ENCODE measurements around the gene PDE6D. TPM values are rescaled to one million over a fixed set of nuclear protein-coding genes. Genes with fewer than 3 reads are reported as not detected.

The PDE6D gene
- total and polyA plus RNA-seq, 2 of the 13 experiments (the other 11 are each of a cell fraction or from before 2014, with no cell fraction given): 14.1 to 23.2 TPM

- TF ChIP-seq, protein P1, sequence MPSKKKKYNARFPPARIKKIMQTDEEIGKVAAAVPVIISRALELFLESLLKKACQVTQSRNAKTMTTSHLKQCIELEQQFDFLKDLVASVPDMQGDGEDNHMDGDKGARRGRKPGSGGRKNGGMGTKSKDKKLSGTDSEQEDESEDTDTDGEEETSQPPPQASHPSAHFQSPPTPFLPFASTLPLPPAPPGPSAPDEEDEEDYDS (CRISPR knock-in tag; IDR thresholded peaks at IDR 0.05): no peak
- TF ChIP-seq ZKSCAN1 (IDR thresholded peaks at IDR 0.05; ENCODE audit: low read length): no peak
- TF ChIP-seq, protein P2, sequence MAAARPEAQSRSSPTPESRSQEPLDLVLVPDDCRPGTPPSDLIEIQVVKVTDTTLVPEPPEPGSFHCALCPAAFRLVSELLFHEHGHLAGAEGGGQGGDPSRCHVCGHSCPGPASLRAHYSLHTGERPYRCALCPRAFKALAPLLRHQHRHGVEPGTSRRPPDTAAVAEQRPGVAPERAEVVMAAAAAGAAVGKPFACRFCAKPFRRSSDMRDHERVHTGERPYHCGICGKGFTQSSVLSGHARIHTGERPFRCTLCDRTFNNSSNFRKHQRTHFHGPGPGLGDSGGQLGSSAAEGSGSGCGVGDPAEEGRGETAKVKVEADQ (CRISPR knock-in tag; IDR thresholded peaks at IDR 0.05; ENCODE audit: borderline replicate concordance): no peak
- no peak for TF ChIP-seq GTF3A (CRISPR knock-in tag; conservative IDR thresholded peaks at IDR 0.05)
- no peak for TF ChIP-seq TCF12 (IDR thresholded peaks at IDR 0.05)
- TF ChIP-seq TCF12 (CRISPR knock-in tag; IDR thresholded peaks at IDR 0.05): no peak
- TF ChIP-seq ZBTB46 (CRISPR knock-in tag; IDR thresholded peaks at IDR 0.05; ENCODE audit: borderline replicate concordance): no peak
- TF ChIP-seq, protein P3, sequence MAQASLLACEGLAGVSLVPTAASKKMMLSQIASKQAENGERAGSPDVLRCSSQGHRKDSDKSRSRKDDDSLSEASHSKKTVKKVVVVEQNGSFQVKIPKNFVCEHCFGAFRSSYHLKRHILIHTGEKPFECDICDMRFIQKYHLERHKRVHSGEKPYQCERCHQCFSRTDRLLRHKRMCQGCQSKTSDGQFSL (CRISPR knock-in tag; IDR thresholded peaks at IDR 0.05): no peak
- TF ChIP-seq PHF8 (CRISPR knock-in tag; IDR thresholded peaks at IDR 0.05): no peak
- TF ChIP-seq TSC22D2 (CRISPR knock-in tag; IDR thresholded peaks at IDR 0.05; ENCODE audit: borderline replicate concordance): peak; percentile 78; the same call in 1 of the 2 replicates
- no peak for TF ChIP-seq ZNF850 (CRISPR knock-in tag; conservative IDR thresholded peaks at IDR 0.05)
- TF ChIP-seq, protein P4, sequence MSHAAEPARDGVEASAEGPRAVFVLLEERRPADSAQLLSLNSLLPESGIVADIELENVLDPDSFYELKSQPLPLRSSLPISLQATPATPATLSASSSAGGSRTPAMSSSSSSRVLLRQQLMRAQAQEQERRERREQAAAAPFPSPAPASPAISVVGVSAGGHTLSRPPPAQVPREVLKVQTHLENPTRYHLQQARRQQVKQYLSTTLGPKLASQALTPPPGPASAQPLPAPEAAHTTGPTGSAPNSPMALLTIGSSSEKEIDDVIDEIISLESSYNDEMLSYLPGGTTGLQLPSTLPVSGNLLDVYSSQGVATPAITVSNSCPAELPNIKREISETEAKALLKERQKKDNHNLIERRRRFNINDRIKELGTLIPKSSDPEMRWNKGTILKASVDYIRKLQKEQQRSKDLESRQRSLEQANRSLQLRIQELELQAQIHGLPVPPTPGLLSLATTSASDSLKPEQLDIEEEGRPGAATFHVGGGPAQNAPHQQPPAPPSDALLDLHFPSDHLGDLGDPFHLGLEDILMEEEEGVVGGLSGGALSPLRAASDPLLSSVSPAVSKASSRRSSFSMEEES (CRISPR knock-in tag; IDR thresholded peaks at IDR 0.05): peak; percentile 51; the same call in 1 of the 2 replicates
- TF ChIP-seq CREBL2 (CRISPR knock-in tag; IDR thresholded peaks at IDR 0.05; ENCODE audit: borderline replicate concordance): no peak
- no peak for TF ChIP-seq ZNF703 (CRISPR knock-in tag; IDR thresholded peaks at IDR 0.05; ENCODE audit: borderline replicate concordance)
- no peak for TF ChIP-seq ZNF589 (CRISPR knock-in tag; conservative IDR thresholded peaks at IDR 0.05)
- TF ChIP-seq ATF6 (CRISPR knock-in tag; conservative IDR thresholded peaks at IDR 0.05): no peak
- no peak for TF ChIP-seq BORCS8-MEF2B (CRISPR knock-in tag; IDR thresholded peaks at IDR 0.05)
- TF ChIP-seq PATZ1 (CRISPR knock-in tag; IDR thresholded peaks at IDR 0.05): peak; percentile 40; the same call in 1 of the 2 replicates
- TF ChIP-seq NFKB2 (CRISPR knock-in tag; IDR thresholded peaks at IDR 0.05; ENCODE audit: borderline replicate concordance): peak; percentile 48; the same call in 1 of the 2 replicates
Observed at GRCh38 chr2:231780123-231780908, 766 bp downstream of the PDE6D start (continued).
